Amygdala (tissue), 56 donors: Measurements from ENCODE around the gene PRRG2.

Experiments
- DNase-seq, 56 donors: peaks; one replicate each; lab custom pipeline; 2025; lab: John Stamatoyannopoulos, UW

PRRG2 gene

DNA sequence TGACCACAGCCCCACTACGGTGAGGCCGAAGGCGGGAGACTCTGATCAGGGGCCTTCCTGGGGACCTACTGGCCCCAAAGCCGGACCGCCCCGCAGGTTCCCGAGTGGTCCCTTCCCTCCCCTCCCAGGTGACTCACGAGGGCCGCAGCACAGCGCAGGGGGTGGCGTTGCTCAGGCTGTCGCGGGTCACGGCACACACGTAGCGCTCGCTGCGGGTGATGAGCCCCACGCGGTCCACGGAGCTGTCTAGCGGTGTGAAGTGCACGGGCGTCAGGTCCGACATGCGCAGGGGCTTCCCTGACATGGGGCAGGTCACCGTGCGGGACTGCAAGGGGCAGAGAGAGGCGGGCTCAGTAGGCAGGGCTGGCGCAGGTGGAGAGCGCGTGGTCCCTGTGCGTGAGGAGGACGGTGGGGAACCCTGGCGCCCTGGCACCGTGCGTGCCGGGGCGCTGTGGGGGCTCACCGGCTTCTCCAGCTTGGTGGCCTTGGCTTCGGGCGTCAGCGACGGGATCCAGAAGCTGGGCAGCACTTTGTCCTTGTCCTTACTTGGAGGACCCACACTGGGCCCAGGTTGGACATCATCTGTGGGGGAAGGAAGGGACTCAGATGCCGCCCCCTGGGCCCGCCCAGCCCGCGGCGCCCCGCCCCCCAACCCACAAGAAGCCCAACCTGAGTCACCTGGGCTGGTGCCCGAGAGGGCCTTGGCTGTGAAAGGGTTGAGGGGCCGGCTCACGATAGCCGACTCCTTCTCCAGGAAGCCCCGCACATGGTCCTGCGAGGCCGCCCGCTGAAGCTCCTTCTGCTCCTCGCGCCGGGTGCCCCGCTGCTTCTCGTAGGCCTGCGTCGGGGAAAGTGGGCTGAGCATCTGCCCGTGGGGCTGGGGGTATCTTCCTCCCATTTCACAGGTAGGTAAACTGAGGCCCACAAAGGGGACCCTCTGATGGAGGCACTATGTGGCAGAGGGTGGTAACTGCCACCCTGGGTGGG lies 24.4 kb upstream of the PRRG2 start:
- DNase-seq = no peak

GRCh38 chr19:49557641-49558325 lies 23.3 kb upstream of the PRRG2 start:
- no peak for DNase-seq

GRCh38 chr19:49558591-49558990 lies 22.5 kb upstream of the PRRG2 start:
- no peak for DNase-seq

- no peak for DNase-seq
Measured at GRCh38 chr19:49559443-49559842, 21.7 kb upstream of the PRRG2 start.

DNA sequence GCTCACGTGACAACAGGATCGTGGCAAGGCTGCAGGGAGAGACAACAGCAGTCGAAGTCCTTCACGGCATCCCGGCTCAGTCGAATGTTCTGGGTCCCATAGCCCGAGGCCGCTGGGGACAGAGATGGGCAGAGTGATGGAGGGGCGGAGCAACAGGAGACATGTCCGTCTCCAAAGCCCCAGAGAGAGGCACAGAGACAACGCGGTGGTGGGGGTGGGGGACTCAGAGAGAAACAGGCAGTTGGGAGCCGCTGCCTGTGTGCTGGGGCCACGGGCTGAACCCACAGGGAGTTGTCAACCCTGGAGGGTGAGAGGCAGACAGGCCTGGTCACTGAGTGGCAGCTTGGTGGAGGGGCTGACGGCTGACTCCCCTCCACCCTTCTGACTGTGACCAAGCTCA lies 21.2 kb upstream of the PRRG2 start:
- DNase-seq = no peak

- DNase-seq = peak in 34 of 56 donors; percentile 5 to 73 (median 35)
Measured at GRCh38 chr19:49560358-49560900, 20.7 kb upstream of the PRRG2 start.

GRCh38 chr19:49564616-49565045 lies 16.5 kb upstream of the PRRG2 start:
- no peak for DNase-seq

GRCh38 chr19:49565261-49565660 lies 15.9 kb upstream of the PRRG2 start:
- DNase-seq = no peak

DNA sequence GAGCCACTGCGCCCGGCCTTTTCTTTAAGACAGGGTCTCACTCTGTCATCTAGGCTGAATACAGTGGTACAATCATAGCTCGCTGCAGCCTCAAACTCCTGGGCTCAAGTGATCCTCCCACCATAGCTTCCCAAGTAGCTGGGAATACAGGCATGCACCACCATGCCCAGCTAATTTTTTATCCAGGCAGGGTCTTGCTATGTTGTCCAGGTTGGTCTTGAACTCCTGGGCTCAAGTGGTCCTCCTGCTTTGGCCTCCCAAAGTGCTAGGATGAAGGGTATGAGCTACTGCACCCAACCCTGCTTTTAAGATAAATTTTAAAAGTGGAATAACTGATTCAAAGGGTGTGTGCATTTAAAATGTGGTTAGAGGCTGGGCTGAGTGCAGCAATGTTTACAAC lies 14.8 kb upstream of the PRRG2 start:
- DNase-seq = no peak

GRCh38 chr19:49567861-49568441 lies 13.2 kb upstream of the PRRG2 start:
- no peak for DNase-seq

DNA sequence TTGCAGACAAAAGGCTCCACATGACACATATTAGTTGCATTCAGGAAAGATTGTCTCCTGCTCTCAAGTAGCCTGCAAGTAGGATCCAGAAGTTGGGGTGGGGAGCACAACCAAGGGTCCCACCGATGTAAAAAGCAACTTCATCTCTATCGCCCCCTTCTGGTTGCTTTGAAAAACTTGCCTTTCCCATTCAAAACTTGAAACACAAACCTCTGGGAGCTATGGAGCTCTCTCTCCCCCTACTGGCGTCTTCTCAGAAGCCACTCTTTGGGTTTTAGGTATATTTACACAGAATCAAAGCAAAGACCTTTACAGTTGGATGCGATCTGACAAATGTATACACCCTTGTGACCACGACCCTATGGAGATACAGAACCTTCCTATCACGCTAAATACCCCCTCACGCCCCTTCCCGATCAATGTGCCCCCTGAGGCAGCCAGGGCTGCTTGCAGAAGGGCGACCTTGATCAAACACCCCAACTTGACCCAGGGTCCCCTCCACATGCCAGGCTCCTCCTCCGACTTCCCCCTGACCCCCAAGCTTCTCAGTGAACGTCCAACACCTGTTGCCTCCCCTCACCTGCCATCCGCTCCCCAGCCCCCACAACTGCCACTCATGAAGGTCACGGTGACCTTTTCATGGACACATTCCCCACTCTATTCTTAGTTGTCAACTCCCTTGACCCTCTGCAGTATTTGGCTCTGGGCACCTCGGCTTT lies 10.8 kb upstream of the PRRG2 start:
- DNase-seq = peak in 17 of 56 donors; percentile 2 to 68 (median 22)

GRCh38 chr19:49570997-49571676 lies 10.0 kb upstream of the PRRG2 start:
- no peak for DNase-seq

DNA sequence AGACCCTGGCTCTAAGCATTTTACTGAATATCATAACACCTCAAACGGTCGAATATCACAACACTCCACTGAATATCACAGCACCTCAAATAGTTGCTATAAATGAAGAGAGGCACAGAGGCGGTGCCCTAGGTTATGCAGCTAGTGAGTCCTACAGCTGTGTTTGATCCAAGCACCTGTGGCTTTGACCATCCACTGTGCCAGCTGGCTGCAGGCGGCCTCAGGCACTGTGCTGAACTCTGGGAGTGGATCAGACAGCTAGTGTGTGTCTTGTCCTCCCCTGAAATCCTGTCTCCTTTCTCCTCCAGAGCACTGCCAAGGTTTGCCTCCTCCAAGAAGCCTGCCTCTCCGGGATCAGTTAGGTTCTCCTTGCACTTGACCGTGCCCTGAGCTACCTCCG lies 8.1 kb upstream of the PRRG2 start:
- DNase-seq = no peak

DNA sequence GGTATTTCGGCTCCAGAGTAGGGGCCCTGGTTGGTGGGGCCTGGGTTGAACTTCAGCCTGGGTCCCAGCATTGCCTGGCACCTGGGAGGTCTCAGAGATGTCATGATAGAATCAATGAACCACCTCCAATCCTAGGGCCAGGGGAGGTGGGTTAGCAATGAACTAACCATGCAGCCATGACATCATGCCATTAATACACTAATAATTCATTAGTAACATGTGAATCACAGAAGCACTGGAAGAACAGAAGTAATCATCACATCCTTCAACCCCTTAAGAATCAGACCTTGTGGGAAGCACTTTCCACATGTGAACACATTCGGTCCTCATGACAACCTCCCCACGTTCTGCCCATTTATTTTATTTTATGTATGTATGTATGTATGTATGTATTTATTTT lies 7.7 kb upstream of the PRRG2 start:
- DNase-seq = no peak

DNA sequence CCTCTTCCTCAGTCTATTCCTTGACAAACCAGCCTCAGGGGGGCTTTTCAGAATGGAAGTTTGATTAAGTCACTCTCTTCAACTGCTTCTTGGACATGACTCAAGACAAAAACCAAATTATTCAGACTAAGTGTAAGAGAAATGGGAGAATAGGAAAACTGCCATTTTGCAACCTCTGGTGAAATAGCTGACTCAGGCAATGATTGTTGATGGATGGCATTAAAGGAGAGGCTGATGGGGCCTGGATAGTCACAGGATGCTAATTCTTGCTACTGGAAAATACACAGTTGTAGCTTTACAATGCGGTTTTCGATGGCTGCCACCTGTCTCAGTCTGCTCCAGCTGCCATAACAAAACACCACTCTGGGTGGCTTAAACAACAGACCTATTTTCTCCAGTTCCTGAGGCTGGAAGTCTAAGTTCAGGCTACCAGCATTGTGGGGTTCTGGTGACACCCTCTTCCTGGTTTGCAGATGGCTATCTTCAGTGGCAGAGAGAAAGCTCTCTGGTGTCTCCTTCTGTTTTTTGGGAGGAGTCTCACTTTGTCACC lies 6.8 kb upstream of the PRRG2 start:
- DNase-seq = no peak

DNA sequence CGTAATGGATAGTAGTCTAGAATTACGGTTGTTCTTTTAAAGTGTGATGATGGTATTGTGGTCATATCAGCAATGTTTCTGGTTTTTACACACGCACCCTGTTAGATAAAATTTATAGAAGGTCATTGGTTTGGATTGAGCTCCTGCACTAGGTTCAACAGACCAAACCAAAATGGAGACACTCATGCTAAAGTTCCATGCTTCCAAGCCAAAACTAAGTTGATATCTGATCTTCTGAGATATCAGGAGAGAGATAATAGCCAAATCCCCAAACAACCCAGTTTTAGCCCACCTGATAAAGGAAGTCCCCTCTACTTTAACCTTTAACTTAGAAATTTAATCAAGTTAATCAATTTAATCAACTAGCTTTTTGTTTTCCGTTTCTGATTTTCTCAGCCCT lies 1.9 kb upstream of the PRRG2 start:
- no peak for DNase-seq

- DNase-seq = no peak
Measured at GRCh38 chr19:49579947-49580263, 1.2 kb upstream of the PRRG2 start.

GRCh38 chr19:49580264-49581006 lies 681 bp upstream of the PRRG2 start, which contains the start of gene NOSIP:
Gene NOSIP (minus strand): TSS chr19:49580556. CDS start chr19:49560691, 19,865 bp downstream.
- peak; percentile 29 to 96 (median 87) for DNase-seq

GRCh38 chr19:49583239-49583638 lies 2.1 kb downstream of the PRRG2 start:
- DNase-seq = no peak
